IPS-11a (cell line): ENCODE results near the gene NEUROG1.
"Not testable (repeated sequence)": the region's sequence is repeated elsewhere in the genome, so short reads cannot be mapped to it uniquely, and the experiment has no call there.

Experiments
- H3K4me3 ChIP-seq: one replicate; pipeline ENCODE4 v1.5.1; 2013; ENCODE audit warnings: low read depth, low read length, control low read depth

The NEUROG1 gene

DNA sequence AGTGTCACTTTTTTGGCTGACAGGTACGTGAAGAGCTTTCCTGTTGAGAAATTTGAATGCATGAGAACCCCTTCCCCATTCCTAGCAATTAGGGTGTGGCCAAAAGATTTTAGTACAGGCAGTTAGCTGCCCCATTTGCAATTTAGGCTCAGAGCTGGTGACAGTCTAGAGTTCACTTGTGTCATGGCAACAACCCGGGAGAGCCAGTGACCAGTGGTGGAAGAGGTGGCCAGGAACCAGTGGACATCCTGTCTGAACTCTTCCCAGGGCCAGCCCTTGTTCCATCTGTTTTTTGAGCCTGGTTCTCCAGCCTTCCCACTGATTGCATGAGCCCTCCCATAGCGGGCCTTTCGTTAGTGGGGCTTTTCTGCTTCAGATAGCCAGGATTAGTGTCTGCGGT lies 2.5 kb upstream of the NEUROG1 start:
- no peak overlapping the region for H3K4me3 ChIP-seq

GRCh38 chr5:135537745-135538144 lies 2.0 kb upstream of the NEUROG1 start:
- H3K4me3 ChIP-seq, result no peak overlapping the region

- no peak overlapping the region for H3K4me3 ChIP-seq
These were observed 1.5 kb upstream of the NEUROG1 start for GRCh38 chr5:135537271-135537670.

DNA sequence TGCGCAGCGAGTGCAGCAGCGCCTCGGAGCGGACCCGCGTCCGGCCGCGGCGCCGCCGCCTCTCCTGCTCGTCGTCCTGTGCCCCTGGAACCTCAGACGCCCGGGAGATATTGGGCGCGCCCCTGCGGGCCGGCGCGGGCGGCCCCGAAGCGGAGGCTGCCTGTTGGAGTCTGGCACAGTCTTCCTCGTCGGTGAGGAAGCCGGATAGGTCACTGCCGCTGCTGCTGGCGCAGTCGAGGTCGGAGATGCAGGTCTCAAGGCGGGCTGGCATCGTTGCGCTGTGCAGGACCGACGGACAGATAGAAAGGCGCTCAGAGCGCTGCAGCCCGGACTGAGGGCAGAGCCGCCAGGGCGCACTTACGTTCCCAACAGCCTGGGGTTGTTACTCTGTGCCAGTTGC lies 344 bp downstream of the NEUROG1 start:
- no peak overlapping the region for H3K4me3 ChIP-seq

GRCh38 chr5:135534609-135535419 lies 950 bp downstream of the NEUROG1 start:
- H3K4me3 ChIP-seq, result no peak overlapping the region

GRCh38 chr5:135533794-135534193 lies 2.0 kb downstream of the NEUROG1 start:
- H3K4me3 ChIP-seq, result no peak overlapping the region

- H3K4me3 ChIP-seq, result no peak overlapping the region
These were observed 2.4 kb downstream of the NEUROG1 start for GRCh38 chr5:135533334-135533733.

- H3K4me3 ChIP-seq, result not testable (repeated sequence)
These were observed 6.2 kb downstream of the NEUROG1 start for GRCh38 chr5:135529576-135529975.

GRCh38 chr5:135526924-135527323 lies 8.8 kb downstream of the NEUROG1 start:
- no peak overlapping the region for H3K4me3 ChIP-seq

DNA sequence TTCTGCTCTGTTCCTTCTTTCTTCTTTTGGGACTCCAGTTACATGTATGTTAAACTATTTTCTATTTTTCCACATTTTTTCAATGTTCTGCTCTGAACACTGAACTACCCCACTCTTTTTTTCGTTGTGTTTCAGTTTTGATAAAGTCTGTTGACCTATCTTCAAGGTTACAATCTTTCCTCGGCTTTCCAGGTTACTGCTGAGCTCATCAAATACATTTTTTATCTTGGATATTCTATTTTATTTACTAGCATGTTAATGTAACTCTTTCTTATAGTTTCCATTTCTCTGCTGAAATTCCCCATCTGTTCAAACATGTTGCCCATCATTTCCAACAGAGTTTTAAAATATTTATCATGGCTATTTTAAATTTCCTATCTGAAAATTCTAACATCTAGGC lies 13.8 kb downstream of the NEUROG1 start:
- H3K4me3 ChIP-seq, result no peak overlapping the region

DNA sequence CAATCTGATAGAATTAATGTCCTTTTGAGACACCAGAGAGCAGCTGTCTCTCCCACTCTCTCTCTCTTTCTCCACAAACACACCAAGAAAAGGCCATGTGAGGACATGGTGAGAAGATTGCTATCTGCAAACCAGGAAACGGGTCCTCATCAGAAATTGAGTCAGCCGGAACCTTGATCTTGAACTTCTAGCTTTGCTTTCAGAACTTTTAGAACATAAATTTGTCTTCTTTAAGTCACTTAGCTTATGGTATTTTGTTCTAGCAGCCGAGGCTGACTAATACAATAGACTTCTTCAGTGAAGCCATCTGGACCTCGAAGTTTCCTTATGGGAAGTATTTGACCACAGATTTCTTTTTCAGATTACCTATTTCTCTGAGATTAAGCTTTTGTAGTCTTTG lies 18.1 kb downstream of the NEUROG1 start:
- H3K4me3 ChIP-seq, result no peak overlapping the region

DNA sequence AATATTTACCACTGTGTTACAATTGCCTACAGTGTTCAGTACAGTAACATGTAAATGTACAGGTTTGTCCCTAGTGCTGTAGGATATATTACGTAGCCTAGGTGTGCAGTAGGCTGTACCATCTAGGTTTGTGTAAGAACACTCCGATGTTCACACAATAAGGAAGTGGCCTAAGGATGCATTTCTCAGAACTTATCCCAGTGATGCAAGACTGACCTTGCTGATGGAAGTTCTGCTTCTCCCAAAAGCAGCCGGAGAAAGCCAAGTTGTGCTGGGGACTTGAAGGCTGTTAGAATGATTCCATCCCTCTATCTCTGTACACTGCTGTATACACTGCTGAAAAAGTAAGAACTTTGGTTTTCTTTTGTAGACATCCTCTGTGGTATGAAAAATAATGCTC lies 21.6 kb downstream of the NEUROG1 start:
- no peak overlapping the region for H3K4me3 ChIP-seq

DNA sequence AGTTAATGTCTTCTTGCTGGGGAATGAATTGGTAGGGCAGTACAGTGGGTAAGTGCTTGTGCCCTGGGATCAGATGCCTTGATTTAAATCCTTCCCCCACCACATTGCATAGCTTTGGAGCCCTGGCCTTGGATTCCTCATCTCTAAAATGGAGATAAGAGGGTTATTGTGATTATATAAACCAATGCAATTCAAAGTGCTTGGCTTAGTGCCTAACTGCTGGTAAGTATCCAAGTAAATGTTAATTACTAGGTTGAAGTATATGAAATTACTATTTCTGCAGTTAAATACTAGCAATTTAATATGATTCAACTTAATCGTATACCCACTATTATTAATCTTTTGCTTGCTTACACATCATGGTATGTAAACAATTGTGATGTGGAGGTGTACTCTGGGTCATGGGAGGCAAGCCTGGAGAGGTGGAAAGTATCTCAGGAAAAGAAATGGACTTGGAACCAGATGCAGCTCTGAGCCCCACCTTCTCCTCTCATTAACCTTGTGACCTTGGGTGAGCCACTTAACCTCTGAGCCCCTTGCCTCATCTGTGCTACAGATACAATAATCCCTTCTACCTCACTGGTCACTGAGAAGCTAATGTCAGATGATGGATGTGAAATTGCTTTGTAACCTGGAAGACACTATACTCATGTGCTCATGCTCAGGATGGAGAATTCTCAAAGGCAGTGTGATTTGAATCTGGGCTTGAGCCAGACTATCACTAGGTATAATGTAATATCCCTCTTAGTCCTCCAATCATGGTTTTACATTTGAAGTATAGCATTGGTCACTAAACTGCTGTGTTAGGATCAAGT lies 23.8 kb downstream of the NEUROG1 start:
- H3K4me3 ChIP-seq, result no peak overlapping the region

GRCh38 chr5:135509995-135510394 lies 25.8 kb downstream of the NEUROG1 start:
- H3K4me3 ChIP-seq, result no peak overlapping the region

DNA sequence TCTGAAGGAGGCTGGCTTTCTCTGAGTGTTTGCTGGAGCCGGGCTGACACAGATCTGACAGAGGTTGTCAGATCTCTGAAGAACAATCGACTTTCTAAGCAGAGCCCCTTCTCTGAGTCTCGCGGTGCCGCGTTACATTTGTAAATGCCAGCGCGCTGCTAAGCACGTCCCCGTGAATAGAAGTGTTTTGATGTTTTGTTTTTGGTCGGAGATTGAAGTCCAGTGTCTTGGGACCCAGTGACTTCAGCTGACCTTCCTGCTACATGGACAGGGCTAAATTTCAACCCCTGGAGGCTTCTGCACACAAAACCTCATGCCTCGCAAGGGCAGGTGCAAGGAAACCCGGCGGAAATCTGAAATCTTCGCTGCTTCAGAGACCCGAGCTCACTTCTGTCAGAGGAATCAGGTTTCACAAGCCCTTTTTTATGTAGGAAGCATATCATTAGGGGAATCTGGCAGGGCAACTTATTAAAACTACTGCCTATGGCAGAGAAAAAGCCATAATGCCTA lies 27.2 kb downstream of the NEUROG1 start:
- H3K4me3 ChIP-seq, result no peak overlapping the region

DNA sequence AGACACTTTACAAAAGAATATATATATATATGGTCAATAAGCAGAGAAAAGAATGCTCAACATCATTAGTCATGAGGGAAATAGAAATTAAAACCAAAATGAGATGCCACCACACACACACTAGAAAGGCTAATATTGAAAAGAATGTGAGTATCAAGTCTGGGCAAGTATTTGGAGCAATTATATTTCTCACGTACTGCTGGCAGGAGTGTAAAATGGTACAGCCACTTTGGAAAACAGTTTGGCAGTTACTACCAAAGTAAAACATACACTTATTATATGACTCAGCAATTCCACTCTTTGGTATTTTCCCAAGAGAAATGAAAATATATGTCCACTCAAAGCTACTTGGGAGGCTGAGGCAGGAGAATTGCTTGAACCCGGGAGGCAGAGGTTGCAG lies 29.8 kb downstream of the NEUROG1 start:
- H3K4me3 ChIP-seq, result no peak overlapping the region

DNA sequence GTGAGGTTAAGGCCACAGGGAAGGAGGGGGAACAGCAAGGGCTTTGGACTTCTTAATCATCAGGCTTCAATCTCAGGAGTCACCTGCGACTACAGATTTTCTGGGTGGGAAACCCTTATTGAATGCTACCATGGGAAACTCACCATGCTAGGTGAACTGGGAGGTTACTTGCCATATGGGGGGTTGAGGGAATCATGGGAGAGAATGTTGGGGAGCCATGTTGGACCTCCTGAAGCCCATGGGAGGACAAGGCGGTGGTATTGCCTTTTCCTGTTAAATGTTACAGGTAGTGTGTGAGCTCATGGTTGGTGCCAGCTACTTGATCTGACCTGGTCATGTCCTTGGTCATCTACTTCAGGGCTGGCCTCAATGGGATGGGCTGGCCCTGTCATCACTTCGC lies 31.4 kb downstream of the NEUROG1 start:
- H3K4me3 ChIP-seq, result no peak overlapping the region

DNA sequence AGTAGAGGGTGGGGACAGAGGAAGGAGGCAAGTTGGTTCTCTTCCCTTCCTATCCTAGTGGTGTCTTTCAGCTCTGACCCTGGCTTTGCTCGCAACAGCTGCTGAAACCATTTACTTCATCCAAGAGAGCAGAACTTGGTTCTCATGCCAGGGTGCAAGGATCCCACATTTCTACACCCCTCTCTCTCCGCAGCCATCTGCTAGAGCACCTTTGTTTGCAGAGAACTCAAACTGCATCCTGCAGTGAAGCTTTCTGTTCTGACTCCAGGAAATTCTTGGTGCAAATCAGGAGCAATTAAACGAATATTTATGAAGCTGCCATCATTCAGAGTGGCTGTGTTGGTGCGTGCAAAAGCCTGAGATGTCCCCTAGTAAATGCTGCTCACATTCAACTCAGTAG lies 31.9 kb downstream of the NEUROG1 start:
- H3K4me3 ChIP-seq, result no peak overlapping the region

- H3K4me3 ChIP-seq, result no peak overlapping the region
These were observed 32.8 kb downstream of the NEUROG1 start for GRCh38 chr5:135502836-135503520.

- no peak overlapping the region for H3K4me3 ChIP-seq
These were observed 33.8 kb downstream of the NEUROG1 start for GRCh38 chr5:135501965-135502364.

DNA sequence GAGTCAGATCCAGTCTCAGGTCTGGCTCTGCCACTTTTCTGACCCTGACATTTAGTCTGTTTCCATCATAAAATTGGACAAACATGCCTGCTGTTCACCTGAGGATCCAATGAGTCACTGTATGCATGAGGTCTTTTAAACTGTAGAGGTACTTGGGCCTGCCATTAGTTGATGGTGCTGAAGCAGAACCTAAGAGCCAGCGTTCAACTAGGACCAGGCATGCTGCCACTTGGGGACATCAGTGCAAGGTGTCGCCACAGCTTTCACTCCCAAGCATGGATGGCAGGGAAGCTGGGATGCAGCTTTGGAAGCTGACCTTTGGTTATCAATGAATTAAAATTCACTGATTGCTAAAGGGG lies 37.1 kb downstream of the NEUROG1 start:
- H3K4me3 ChIP-seq, result no peak overlapping the region
